ENCODE data around the gene CHCT1.

GRCh38 chr17:60390186-60390585 lies 32.1 kb upstream of the CHCT1 start:
- TF ChIP-seq POLR2A (IDR thresholded peaks at IDR 0.05) (no peak), CTCF (IDR thresholded peaks at IDR 0.05) (no peak)

Measured in tibial nerve (tissue), 3 donors.